ENCODE measurements around the gene RNU1-2. TPM values are rescaled to one million over a fixed set of nuclear protein-coding genes. Genes with fewer than 3 reads are reported as not detected.
A peak's percentile ranks its signal among the peaks of the same experiment; 100 is the strongest.

The RNU1-2 gene
- total and polyA plus RNA-seq, 2 of the 8 experiments (the other 6 are each of a cell fraction or from before 2014, with no cell fraction given): 145 to 1,303 TPM

DNA sequence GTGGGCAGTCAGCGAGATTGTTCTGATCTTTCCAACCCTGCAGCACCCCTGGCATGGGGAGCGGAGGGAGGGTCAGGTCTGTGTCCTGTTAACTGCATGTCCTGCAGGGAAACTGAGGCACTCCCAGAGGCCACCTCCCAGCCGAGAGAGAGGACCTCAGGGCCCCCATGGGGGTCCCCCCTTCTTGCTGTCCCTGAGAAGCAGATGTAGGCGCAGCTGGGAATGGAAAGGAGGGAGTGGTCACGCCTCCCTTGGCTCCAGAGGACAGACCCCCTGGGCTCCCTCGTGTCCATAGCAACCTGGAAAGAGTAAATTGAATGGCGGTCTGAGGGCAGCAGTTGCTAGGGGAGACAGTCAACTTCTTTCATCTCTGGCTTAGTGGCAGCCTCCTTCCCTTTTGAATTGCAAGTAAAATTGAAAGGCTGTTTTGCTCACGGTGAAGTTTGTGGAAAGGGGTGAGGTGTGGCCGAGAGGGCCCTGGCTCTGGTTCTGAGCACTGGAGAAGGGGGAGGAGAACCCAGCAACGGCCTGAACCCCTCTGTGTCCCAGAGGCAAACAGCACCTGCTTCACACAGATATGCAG is 30.8 kb downstream of the RNU1-2 start:
- no peak overlapping the region for H2BK120ac ChIP-seq (replicated peaks; ENCODE audit: low read depth, low read length)
- no peak for FAIRE-seq
- H3K9ac ChIP-seq (replicated peaks in 1 of 4; ENCODE audit: extremely low read depth in 1 of 4, low read depth in 3 of 4, low read length in 3 of 4): peak overlapping the region in 1 of 4 experiments; percentile 4; a peak in 1 of 7 replicates
- H3K4me3 ChIP-seq (ENCODE audit: extremely low read depth in 1 of 4, insufficient read depth in 2 of 4, low read depth in 3 of 4, low read length in 4 of 4): no peak overlapping the region
- peaks cover 4% of the 10 kb centered on the region; the same call in 1 of the 2 replicates for H3K23me2 ChIP-seq (ENCODE audit: low read depth, low read length)
- H3K56ac ChIP-seq (replicated peaks; ENCODE audit: insufficient read length, low read depth, low read length): no peak overlapping the region
- no peak overlapping the region for H3K4me2 ChIP-seq (ENCODE audit: insufficient read depth in 1 of 2, low read depth in 2 of 2, low read length in 2 of 2)
- H2AK5ac ChIP-seq (ENCODE audit: low read depth, low read length): no peak overlapping the region
- H3K27me3 ChIP-seq (replicated peaks in 1 of 4; ENCODE audit: control insufficient read depth in 3 of 4, extremely low read depth in 1 of 4, insufficient read depth in 3 of 4, low read length in 3 of 4): no peaks in the 10 kb centered on the region
- no peak overlapping the region; the same call in 1 of the 2 replicates for H4K8ac ChIP-seq (ENCODE audit: extremely low read depth, insufficient read depth, low read length)
- peaks cover 2 to 17% of the 10 kb centered on the region in 2 experiments for H4K20me1 ChIP-seq (replicated peaks in 1 of 2; ENCODE audit: control insufficient read depth in 1 of 2, insufficient read depth in 2 of 2, low read length in 2 of 2)
- no peak overlapping the region for H3K18ac ChIP-seq (ENCODE audit: extremely low read depth, low read length)
- H2BK20ac ChIP-seq (ENCODE audit: low read length): no peak overlapping the region
- H2BK15ac ChIP-seq (ENCODE audit: low read length): no peak overlapping the region; the same call in 1 of the 2 replicates
- TF ChIP-seq, protein P1, sequence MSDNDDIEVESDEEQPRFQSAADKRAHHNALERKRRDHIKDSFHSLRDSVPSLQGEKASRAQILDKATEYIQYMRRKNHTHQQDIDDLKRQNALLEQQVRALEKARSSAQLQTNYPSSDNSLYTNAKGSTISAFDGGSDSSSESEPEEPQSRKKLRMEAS (IDR thresholded peaks at IDR 0.05): no peak
- peak; percentile 49; the same call in 1 of the 2 replicates for TF ChIP-seq RFX5 (IDR thresholded peaks at IDR 0.05; ENCODE audit: borderline replicate concordance, low read depth, low read length)
- peak in 1 of 2 experiments; percentile 73; a peak in 1 of 4 replicates for TF ChIP-seq SIN3A (conservative IDR thresholded peaks at IDR 0.05 in 1 of 2, IDR thresholded peaks at IDR 0.05 in 1 of 2; ENCODE audit: low read depth in 1 of 2, low read length in 2 of 2)
- no peaks in the 10 kb centered on the region for H3K9me3 ChIP-seq (ENCODE audit: insufficient read depth in 2 of 2, low read depth in 1 of 2, low read length in 1 of 2)
- no peak overlapping the region for H3K14ac ChIP-seq (ENCODE audit: insufficient read length)
- POLR2A ChIA-PET (ENCODE audit: partially characterized antibody): no interaction called here
- 72% methylated on average over 9 of the region's 10 CpGs; no CpG with 5 or more reads in 1 of the 2 experiments for WGBS, 2 experiments (ENCODE audit: extremely low coverage in 1 of 2, insufficient coverage in 1 of 2, insufficient read length in 1 of 2, insufficient replicate concordance in 2 of 2, low coverage in 1 of 2, low lambda C conversion rate in 2 of 2, missing lambda C conversion rate in 1 of 2)
- no peak overlapping the region for H2BK5ac ChIP-seq (ENCODE audit: low read depth, low read length)
- no peak overlapping the region for H4K91ac ChIP-seq (replicated peaks; ENCODE audit: insufficient read length, low read length)
- H3K79me2 ChIP-seq (ENCODE audit: control insufficient read depth in 1 of 2, insufficient read depth in 2 of 2, low read length in 2 of 2): peaks cover 0 to 23% of the 10 kb centered on the region in 2 experiments; a peak in 2 of 4 replicates
- H3K4me1 ChIP-seq (replicated peaks in 1 of 4; ENCODE audit: control insufficient read depth in 3 of 4, insufficient read depth in 4 of 4, low read length in 3 of 4): peaks cover 0 to 27% (median 11%) of the 10 kb centered on the region in 4 experiments; a peak in 6 of 7 replicates
- DNase-seq (ENCODE audit: low read depth in 1 of 2, low spot score in 2 of 2): peak in 1 of 2 experiments; percentile 68
- peaks cover 0 to 5% (median 4%) of the 10 kb centered on the region in 4 experiments; a peak in 2 of 8 replicates for H3K36me3 ChIP-seq (ENCODE audit: control insufficient read depth in 2 of 4, insufficient read depth in 4 of 4, low read length in 3 of 4)
- H4K5ac ChIP-seq (ENCODE audit: insufficient read length, low read depth, low read length): no peak overlapping the region
- no peak overlapping the region for H2BK12ac ChIP-seq (ENCODE audit: low read depth, low read length)
- H3K23ac ChIP-seq (ENCODE audit: insufficient read length): no peak overlapping the region
- no peak overlapping the region for H2AFZ ChIP-seq (ENCODE audit: low read length)
- H3K79me1 ChIP-seq (ENCODE audit: low read depth, low read length): peaks cover 24% of the 10 kb centered on the region
- CTCF ChIA-PET (ENCODE audit: partially characterized antibody): interaction anchor here (1.0 to 2.2 kb wide), 2 partner anchors 21 to 30 kb away, joined by 3 to 6 read pairs; no protein-coding TSS in a partner anchor
- no peak overlapping the region for H3K4ac ChIP-seq (replicated peaks; ENCODE audit: insufficient read length, low read depth, low read length)
- no peak overlapping the region for H3K27ac ChIP-seq (ENCODE audit: low read depth, low read length)

Measured in H1 (cell line).